GM15510 (cell line): ENCODE data around the gene EMC6.

Source experiments
- POLR2A ChIP-seq: IDR thresholded peaks from 3 replicates; pipeline ENCODE4 v1.6.1; 2011; ENCODE audit warnings: borderline replicate concordance; ENCODE audit not compliant: insufficient read length; ENCODE audit errors: extremely low read depth

Gene EMC6

GRCh38 chr17:3704931-3705717, 36.5 kb downstream of the EMC6 start:
- no peak for TF ChIP-seq POLR2A

GRCh38 chr17:3708366-3708765, 39.8 kb downstream of the EMC6 start:
- no peak for TF ChIP-seq POLR2A

GRCh38 chr17:3710951-3711383, 42.4 kb downstream of the EMC6 start:
- no peak for TF ChIP-seq POLR2A

GRCh38 chr17:3712811-3713463, 44.3 kb downstream of the EMC6 start:
- TF ChIP-seq POLR2A: no peak

- no peak for TF ChIP-seq POLR2A
Observed at GRCh38 chr17:3715296-3715695, 46.7 kb downstream of the EMC6 start.

- TF ChIP-seq POLR2A: no peak
Observed at GRCh38 chr17:3718201-3718600, 49.6 kb downstream of the EMC6 start.

- no peak for TF ChIP-seq POLR2A
Observed at GRCh38 chr17:3719265-3719664, 50.7 kb downstream of the EMC6 start.
